ENCODE results near the gene PRX.
"Not testable (repeated sequence)": the region's sequence is repeated elsewhere in the genome, so short reads cannot be mapped to it uniquely, and the experiment has no call there.

PRX gene

DNA sequence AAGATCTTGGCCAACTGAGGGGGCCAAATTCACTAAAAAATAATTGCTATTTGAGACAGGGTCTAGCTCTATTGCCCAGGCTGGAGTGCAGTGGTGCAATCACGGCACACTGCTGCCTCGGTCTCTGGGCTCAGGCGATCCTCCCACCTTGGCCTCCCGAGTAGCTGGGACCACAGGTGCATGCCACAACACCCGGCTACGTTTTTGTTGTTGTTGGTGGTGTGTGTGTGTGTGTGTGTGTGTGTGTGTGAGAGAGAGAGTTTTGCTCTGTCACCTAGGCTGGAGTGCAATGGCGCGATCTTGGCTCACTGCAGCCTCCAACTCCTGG lies 4.6 kb downstream of the PRX start:
- not testable (repeated sequence) for DNase-seq, ATAC-seq, H3K27me3 Mint-ChIP-seq, H3K27ac Mint-ChIP-seq, H3K9me3 Mint-ChIP-seq, H3K4me3 Mint-ChIP-seq
- H3K4me1 Mint-ChIP-seq, result peaks cover 18% of the 10 kb centered on the region

GRCh38 chr19:40407714-40408597 lies 5.2 kb downstream of the PRX start:
- no peak overlapping the region for H3K27ac Mint-ChIP-seq
- H3K4me3 Mint-ChIP-seq, result no peak overlapping the region
- DNase-seq, result no peak
- H3K4me1 Mint-ChIP-seq, result peaks cover 19% of the 10 kb centered on the region
- no peaks in the 10 kb centered on the region for H3K9me3 Mint-ChIP-seq
- peaks cover 9% of the 10 kb centered on the region for H3K27me3 Mint-ChIP-seq
- ATAC-seq, result no peak

DNA sequence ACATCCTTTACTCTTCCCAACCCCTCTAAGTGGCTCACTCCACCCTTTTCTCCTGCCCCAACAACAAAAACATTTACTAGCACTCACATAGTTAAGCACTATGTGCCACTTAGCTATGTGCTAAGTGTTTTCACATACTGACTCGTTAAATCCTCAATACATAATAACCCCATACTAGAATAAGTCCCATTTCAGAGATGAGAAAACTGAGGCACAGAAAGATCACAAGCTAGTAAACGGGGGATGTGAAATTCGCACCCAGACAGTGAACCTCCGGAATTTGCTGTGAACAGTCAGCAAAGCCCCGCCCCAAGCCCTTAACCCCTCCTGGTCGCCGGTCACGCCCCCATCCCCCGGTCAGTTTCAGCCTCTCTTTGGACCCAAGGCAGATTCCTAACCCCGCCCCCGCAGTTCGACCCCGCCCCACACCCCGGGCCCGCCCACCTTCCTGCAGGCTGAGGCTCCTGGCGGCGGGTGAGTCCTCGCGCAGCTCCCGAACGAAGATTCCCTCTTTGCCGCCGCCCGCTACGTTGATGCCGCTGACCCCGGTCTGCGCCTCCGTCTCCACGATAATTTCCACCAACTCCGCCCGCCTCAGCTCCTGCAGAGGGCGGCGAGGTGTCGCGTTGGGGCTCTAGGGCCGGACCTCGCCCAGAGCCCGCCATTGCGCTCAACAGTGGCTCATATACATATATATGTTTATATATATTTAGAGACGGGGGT lies 9.8 kb downstream of the PRX start:
- ATAC-seq (peak; percentile 67), DNase-seq (peak; percentile 75 to 84)
- H3K4me1 Mint-ChIP-seq, result peaks cover 30% of the 10 kb centered on the region
- peak overlapping the region; percentile 88 to 90 for H3K4me3 Mint-ChIP-seq
- no peaks in the 10 kb centered on the region for H3K27me3 Mint-ChIP-seq
- no peaks in the 10 kb centered on the region for H3K9me3 Mint-ChIP-seq
- H3K27ac Mint-ChIP-seq, result peak overlapping the region in 1 of 2 donors; percentile 96

DNA sequence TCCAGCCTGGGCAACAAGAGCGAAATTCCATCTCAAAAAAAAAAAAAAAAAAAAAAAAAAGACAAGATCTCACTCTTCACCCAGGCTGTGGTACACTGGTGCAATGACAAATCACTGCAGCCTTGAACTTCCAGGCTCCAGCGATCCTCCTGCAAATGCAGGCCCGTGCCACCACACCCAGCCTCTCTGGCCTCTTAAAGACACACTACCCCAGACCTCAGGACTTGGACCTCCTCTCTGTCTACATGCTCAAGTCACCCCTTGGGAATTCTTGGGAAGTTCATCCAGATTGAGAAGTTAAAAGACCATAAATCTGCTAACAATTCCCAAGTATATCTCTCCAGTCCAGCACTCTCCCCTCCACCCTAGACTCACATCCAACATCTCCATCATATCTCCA lies 12.6 kb downstream of the PRX start:
- no peaks in the 10 kb centered on the region for H3K9me3 Mint-ChIP-seq
- no peak for DNase-seq
- H3K4me1 Mint-ChIP-seq, result peaks cover 24% of the 10 kb centered on the region
- H3K27me3 Mint-ChIP-seq, result no peaks in the 10 kb centered on the region
- no peak overlapping the region for H3K27ac Mint-ChIP-seq
- ATAC-seq, result no peak
- H3K4me3 Mint-ChIP-seq, result no peak overlapping the region

DNA sequence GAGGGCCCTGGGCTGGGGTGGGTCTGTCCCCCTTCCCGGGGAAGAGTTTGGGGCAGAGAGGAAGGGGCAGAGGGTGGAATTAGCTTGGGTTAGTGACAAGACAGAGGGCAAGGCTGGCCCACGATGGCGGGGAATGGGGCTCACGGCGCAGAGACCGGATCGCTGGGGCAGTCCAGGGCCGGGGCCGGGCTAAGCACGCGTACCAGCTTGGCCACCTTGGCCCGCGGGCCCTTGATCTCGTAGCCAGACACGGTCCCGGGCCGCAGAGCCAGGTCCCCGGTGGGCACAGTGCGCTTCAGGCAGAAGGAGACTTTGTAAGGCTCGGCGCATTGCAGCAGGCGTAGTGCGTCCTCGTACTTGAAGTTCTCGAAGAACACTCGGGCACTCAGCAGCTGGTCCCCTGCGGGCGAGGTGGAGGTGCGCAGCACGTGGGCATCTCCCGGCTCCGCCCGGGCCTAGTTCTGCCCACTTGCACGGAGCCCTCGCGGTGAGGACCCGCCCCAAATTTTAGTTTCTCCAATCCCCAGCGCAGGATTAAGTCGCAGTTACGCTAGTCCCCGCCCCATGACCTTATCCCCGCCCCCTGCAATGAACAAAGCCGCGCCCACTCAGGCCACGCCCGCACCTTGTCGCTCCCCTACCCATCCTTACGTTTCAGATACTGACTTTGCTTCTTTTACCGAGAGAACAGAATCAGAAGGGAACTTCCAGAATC lies 14.6 kb downstream of the PRX start:
- peaks cover 23% of the 10 kb centered on the region for H3K4me1 Mint-ChIP-seq
- DNase-seq, result peak; percentile 48 to 54
- H3K4me3 Mint-ChIP-seq, result peak overlapping the region; percentile 0 to 29
- ATAC-seq, result peak; percentile 76
- peak overlapping the region; percentile 28 to 51 for H3K27ac Mint-ChIP-seq
- H3K9me3 Mint-ChIP-seq, result no peaks in the 10 kb centered on the region
- no peaks in the 10 kb centered on the region for H3K27me3 Mint-ChIP-seq

DNA sequence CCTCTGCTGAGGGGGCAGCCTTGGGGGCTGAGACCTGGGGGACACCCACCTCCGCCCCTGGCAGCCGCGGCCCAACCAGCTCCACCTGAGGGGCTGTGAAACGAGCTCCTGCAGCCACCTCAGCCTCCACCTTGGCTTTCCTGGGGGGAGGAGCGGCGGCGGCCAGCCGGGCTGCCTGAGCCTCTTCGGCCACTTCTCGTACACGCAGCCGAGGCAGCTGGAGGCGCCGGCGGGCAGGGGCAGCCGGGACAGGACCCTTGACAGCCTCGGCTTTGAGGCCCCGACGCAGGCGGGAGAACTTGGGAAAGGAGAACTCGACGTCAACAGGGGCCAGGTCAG lies 15.6 kb downstream of the PRX start:
- Mint-ChIP-seq H3K4me1 (peaks cover 15% of the 10 kb centered on the region), H3K9me3 (no peaks in the 10 kb centered on the region), H3K27me3 (no peaks in the 10 kb centered on the region), H3K27ac (no peak overlapping the region), H3K4me3 (no peak overlapping the region)
- ATAC-seq, result no peak
- no peak for DNase-seq

- Mint-ChIP-seq H3K27me3 (no peaks in the 10 kb centered on the region), H3K4me3 (no peak overlapping the region), H3K27ac (no peak overlapping the region), H3K4me1 (peaks cover 15% of the 10 kb centered on the region), H3K9me3 (no peaks in the 10 kb centered on the region)
- no peak for DNase-seq
- ATAC-seq, result no peak
These were observed 16.2 kb downstream of the PRX start for GRCh38 chr19:40396886-40397567.

DNA sequence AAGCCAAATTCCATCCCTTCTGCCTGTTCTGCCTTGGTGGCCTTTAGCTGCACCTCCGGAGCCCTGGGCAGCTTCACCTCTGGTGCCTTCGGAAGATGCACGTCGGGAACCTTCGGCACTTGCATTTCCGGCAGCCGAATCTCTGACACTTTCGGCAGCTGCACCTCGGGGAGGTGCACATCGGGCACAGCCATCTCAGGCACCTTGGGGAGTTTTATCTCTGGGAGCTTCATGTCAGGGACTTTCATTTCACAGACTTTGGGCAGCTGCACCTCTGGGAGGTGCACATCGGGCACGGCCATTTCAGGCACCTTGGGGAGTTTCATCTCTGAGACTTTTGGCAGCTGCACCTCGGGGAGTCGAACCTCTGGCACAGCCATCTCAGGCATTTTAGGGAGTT lies 17.2 kb downstream of the PRX start:
- ATAC-seq, result no peak
- Mint-ChIP-seq H3K9me3 (no peaks in the 10 kb centered on the region), H3K4me1 (peaks cover 15% of the 10 kb centered on the region)

DNA sequence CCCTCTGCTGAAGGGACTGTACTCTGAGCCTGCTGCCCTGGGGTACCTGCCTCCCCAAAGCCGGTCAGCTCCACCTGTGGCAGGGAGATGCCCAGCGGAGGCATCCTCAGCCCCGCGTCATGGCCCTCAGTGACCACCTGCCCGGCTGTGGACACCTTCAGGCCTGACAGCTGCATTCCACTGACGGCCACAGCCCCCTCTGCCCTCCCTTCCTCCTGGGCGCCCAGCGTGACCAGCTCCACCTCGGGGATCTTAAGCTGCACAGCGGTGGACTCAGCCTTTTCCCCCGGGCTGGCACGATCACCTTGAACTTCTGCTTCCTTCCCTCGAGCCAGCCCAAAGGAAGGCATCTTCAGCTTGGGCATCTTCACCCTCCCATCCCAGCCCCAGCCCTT lies 18.4 kb downstream of the PRX start:
- no peak overlapping the region for H3K27ac Mint-ChIP-seq
- no peak overlapping the region for H3K4me3 Mint-ChIP-seq
- no peak for ATAC-seq
- no peaks in the 10 kb centered on the region for H3K27me3 Mint-ChIP-seq
- H3K9me3 Mint-ChIP-seq, result no peaks in the 10 kb centered on the region
- peaks cover 15% of the 10 kb centered on the region for H3K4me1 Mint-ChIP-seq
- no peak for DNase-seq

More for the DNA sequence above, 17.2 kb downstream of the PRX start:
- Mint-ChIP-seq H3K27ac (peak overlapping the region in 1 of 2 donors; percentile 10), H3K27me3 (no peaks in the 10 kb centered on the region), H3K4me3 (no peak overlapping the region)
- DNase-seq, result no peak

DNA sequence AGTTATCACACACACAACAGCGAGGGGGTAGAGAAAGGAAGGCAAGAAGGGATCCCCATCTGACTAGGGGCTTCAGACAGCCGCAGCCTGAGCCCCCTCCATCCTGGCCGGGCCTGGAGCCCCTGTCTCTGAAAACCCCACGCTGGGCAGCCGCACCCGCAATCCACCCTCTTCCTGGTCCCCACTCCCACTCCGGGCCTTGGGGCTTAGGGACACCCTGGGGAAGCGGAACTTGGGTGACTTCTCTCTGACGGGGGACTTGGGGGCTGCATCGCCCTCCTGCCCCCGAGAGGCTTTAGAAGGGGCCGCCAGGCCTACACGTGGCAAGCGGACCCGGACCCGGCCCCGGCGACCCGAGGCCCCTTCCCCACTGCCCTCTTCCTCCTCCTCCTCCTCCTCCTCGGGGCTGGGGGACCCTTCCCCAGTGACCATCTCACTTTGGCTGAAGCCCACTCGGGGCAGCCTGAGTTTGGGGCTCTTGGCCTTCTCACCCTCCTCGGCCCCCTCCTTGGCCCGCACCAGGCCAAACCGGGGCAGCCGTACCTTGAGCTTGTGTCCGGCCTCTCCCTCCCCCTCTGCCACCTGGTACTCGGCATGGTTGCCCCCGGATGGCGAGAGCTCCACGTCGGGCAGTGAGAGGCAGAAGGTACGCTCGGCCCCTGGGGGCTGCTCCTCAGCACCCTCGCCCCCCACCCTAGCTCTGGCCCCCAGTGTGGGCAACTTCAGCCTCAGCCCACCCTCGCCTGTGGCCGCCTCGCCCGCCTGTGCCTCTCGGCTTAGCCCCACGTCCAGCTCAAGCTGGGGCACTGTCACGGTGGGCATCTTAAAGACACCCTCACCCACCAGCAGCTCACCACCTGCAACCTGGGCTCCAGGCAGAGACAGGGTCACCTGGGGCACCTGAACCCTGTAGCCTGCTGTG lies 19.0 kb downstream of the PRX start:
- H3K9me3 Mint-ChIP-seq, result no peaks in the 10 kb centered on the region
- no peak overlapping the region for H3K27ac Mint-ChIP-seq
- H3K4me1 Mint-ChIP-seq, result peaks cover 10% of the 10 kb centered on the region
- ATAC-seq (peak; percentile 8), DNase-seq (no peak)
- no peaks in the 10 kb centered on the region for H3K27me3 Mint-ChIP-seq
- H3K4me3 Mint-ChIP-seq, result no peak overlapping the region

GRCh38 chr19:40392894-40393517 lies 20.2 kb downstream of the PRX start:
- no peak for ATAC-seq
- Mint-ChIP-seq H3K4me3 (no peak overlapping the region), H3K4me1 (peaks cover under 1% of the 10 kb centered on the region), H3K9me3 (no peaks in the 10 kb centered on the region), H3K27me3 (no peaks in the 10 kb centered on the region), H3K27ac (peak overlapping the region in 1 of 2 donors; percentile 22)
- DNase-seq, result no peak

DNA sequence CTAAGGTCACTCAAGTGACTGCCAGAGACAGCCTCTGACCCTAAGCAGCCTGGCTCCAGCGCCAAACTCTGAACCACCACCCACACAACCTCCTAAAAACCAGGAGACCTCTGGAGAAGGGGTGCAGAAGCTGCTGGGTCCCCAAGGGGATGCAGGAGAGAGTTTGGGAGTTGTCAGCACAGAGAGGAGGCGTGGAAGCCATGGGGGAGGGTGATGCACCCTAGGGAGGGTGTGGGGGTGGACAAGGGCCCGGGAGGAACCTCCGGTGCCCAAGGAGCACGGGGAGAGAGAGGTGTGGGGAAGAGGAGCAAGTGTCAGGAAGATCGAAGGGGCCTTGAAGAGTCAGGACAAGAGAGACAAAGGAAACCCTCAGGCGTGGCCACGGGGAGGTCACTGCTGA lies 21.1 kb downstream of the PRX start:
- DNase-seq (no peak), ATAC-seq (no peak)
- Mint-ChIP-seq H3K4me1 (no peaks in the 10 kb centered on the region), H3K9me3 (no peaks in the 10 kb centered on the region), H3K27ac (no peak overlapping the region), H3K27me3 (no peaks in the 10 kb centered on the region), H3K4me3 (no peak overlapping the region)

DNA sequence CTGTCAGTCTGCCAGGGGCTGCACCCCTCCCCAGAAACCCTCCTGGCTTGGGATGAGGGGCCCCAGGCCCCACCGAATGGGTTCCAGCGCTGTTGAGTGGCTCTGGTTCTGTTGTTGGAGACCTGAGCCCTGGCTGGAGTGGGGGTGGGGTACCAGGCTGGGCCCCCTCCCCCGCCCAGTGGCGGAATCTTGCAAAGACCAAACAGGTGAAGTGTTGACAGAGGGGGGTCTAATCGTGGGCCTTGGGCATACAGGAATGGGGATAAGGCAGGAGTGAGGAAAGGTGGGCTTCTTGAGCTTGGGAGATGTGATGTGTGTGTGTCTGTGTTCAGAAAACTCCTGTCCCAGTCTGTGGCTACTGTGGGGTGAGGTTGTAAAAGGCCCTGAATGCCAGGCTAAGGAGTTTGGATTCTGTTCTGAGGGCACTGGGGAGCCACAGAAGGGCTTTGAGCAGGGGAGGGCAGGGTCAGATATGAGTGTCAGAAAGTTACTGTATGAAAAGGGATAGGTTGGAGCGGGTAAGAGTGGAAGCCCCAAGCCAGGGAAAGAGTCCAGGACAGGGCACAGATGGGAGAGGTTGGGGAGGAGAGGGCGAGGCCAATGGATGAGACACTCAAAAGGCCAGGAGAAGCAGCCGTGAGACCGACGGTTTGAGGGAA lies 23.0 kb downstream of the PRX start, which contains the start of gene HIPK4:
HIPK4 (minus strand) TSS at position 98 of the 659 bp plus-strand sequence. CDS start 279 bp downstream, outside the sequence.
- DNase-seq (no peak), ATAC-seq (no peak)
- Mint-ChIP-seq H3K27ac (no peak within 1 kb of the TSS), H3K4me1 (no peaks in the 10 kb centered on the region), H3K9me3 (no peaks in the 10 kb centered on the region), H3K27me3 (no peaks in the 10 kb centered on the region), H3K4me3 (no peak within 1 kb of the TSS)
